ENCODE results near the gene BMPR1A.

GRCh38 chr10:86803156-86803555, 46.7 kb downstream of the BMPR1A start:
- no peak for TF ChIP-seq EZH2 (IDR thresholded peaks at IDR 0.05; ENCODE audit: low read length)
- no peak for TF ChIP-seq CTCF (optimal IDR thresholded peaks at IDR 0.05 in 1 of 3, IDR thresholded peaks at IDR 0.05 in 1 of 3, conservative IDR thresholded peaks at IDR 0.05 in 1 of 3; ENCODE audit: extremely low read depth in 1 of 3, insufficient read depth in 2 of 3, low read length in 3 of 3)
